HEK293 (cell line): ENCODE measurements around the gene PFDN6.

ENCODE experiments used
- KLF8 ChIP-seq: fragments of 450-650 bp; formaldehyde crosslinking; IDR thresholded peaks from 2 replicates; pipeline ENCODE4 v1.5.1; 2016; ENCODE audit warnings: missing biosample characterization, missing genetic modification characterization
- MEIS1 ChIP-seq: sonication (generic); formaldehyde crosslinking; IDR thresholded peaks from 2 replicates; pipeline ENCODE4 v1.8.1; 2022; ENCODE audit warnings: missing genetic modification reagents, mild to moderate bottlenecking, borderline replicate concordance
- PRDM1 ChIP-seq: fragments of 450-650 bp; formaldehyde crosslinking; IDR thresholded peaks from 2 replicates; pipeline ENCODE4; 2016; ENCODE audit warnings: missing biosample characterization, missing genetic modification characterization
- RBAK ChIP-seq: fragments of 450-650 bp; formaldehyde crosslinking; IDR thresholded peaks from 2 replicates; pipeline ENCODE4 v1.5.1; 2016; ENCODE audit warnings: missing biosample characterization, missing genetic modification characterization
- SP7 ChIP-seq: fragments of 450-650 bp; formaldehyde crosslinking; IDR thresholded peaks from 2 replicates; pipeline ENCODE4 v1.5.1; 2016; ENCODE audit warnings: missing biosample characterization, missing genetic modification characterization
- ZEB2 ChIP-seq: fragments of 450-650 bp; formaldehyde crosslinking; IDR thresholded peaks from 2 replicates; pipeline ENCODE4 v1.5.1; 2016; ENCODE audit warnings: missing biosample characterization, missing genetic modification characterization
- ZFHX2 ChIP-seq: fragments of 450-650 bp; formaldehyde crosslinking; conservative IDR thresholded peaks from 2 replicates; pipeline ENCODE4 v1.5.1; 2016; ENCODE audit warnings: missing biosample characterization, missing genetic modification characterization
- ZFP69B ChIP-seq: fragments of 450-650 bp; formaldehyde crosslinking; IDR thresholded peaks from 2 replicates; pipeline ENCODE4 v1.5.1; 2016; ENCODE audit warnings: missing biosample characterization, missing genetic modification characterization
- ZIC2 ChIP-seq: fragments of 450-650 bp; formaldehyde crosslinking; IDR thresholded peaks from 2 replicates; pipeline ENCODE4 v1.5.1; 2016; ENCODE audit warnings: missing biosample characterization, missing genetic modification characterization
- ZNF223 ChIP-seq: fragments of 450-650 bp; formaldehyde crosslinking; IDR thresholded peaks from 2 replicates; pipeline ENCODE4 v1.5.1; 2016; ENCODE audit warnings: missing biosample characterization, missing genetic modification characterization
- ZNF26 ChIP-seq: fragments of 450-650 bp; formaldehyde crosslinking; IDR thresholded peaks from 2 replicates; pipeline ENCODE4 v1.5.1; 2016; ENCODE audit warnings: missing biosample characterization, missing genetic modification characterization
- ZNF324 ChIP-seq: fragments of 450-650 bp; formaldehyde crosslinking; IDR thresholded peaks from 2 replicates; pipeline ENCODE4 v1.5.1; 2016; ENCODE audit warnings: missing biosample characterization, missing genetic modification characterization
- ZNF341 ChIP-seq: fragments of 450-650 bp; formaldehyde crosslinking; IDR thresholded peaks from 2 replicates; pipeline ENCODE4; 2016; ENCODE audit warnings: low read depth, missing biosample characterization, missing genetic modification characterization
- ZNF449 ChIP-seq: fragments of 450-650 bp; formaldehyde crosslinking; IDR thresholded peaks from 2 replicates; pipeline ENCODE4 v1.5.1; 2017; ENCODE audit warnings: missing biosample characterization, mild to moderate bottlenecking, missing genetic modification characterization, moderate library complexity
- ZNF600 ChIP-seq: fragments of 450-650 bp; formaldehyde crosslinking; IDR thresholded peaks from 2 replicates; pipeline ENCODE4 v1.5.1; 2016; ENCODE audit warnings: missing biosample characterization, missing genetic modification characterization
- ZNF707 ChIP-seq: fragments of 450-650 bp; formaldehyde crosslinking; IDR thresholded peaks from 2 replicates; pipeline ENCODE4 v1.5.1; 2016; ENCODE audit warnings: missing biosample characterization, missing genetic modification characterization
- ZNF76 ChIP-seq: fragments of 450-650 bp; formaldehyde crosslinking; IDR thresholded peaks from 2 replicates; pipeline ENCODE4; 2016; ENCODE audit warnings: low read depth, missing biosample characterization, missing genetic modification characterization, borderline replicate concordance
- TF ChIP-seq, protein P1 (sequence below): fragments of 450-650 bp; formaldehyde crosslinking; IDR thresholded peaks from 2 replicates; pipeline ENCODE4 v1.5.1; 2016; ENCODE audit warnings: missing biosample characterization, missing genetic modification characterization
- TF ChIP-seq, protein P2 (sequence below): fragments of 450-650 bp; formaldehyde crosslinking; IDR thresholded peaks from 2 replicates; pipeline ENCODE4 v1.5.1; 2016; ENCODE audit warnings: missing biosample characterization, missing genetic modification characterization
- TF ChIP-seq, protein P3 (sequence below): fragments of 450-650 bp; formaldehyde crosslinking; IDR thresholded peaks from 2 replicates; pipeline ENCODE4 v1.5.1; 2016; ENCODE audit warnings: missing biosample characterization, missing genetic modification characterization
- TF ChIP-seq, protein P4 (sequence below): fragments of 450-650 bp; formaldehyde crosslinking; IDR thresholded peaks from 2 replicates; pipeline ENCODE4 v1.5.1; 2016; ENCODE audit warnings: missing biosample characterization, missing genetic modification characterization
- TF ChIP-seq, protein P5 (sequence below): fragments of 450-650 bp; formaldehyde crosslinking; IDR thresholded peaks from 2 replicates; pipeline ENCODE4 v1.5.1; 2017; ENCODE audit warnings: missing biosample characterization, missing genetic modification characterization
- TF ChIP-seq, protein P6 (sequence below): fragments of 450-650 bp; formaldehyde crosslinking; IDR thresholded peaks from 2 replicates; pipeline ENCODE4 v1.5.1; 2016; ENCODE audit warnings: missing biosample characterization, missing genetic modification characterization, low read depth

PFDN6 gene

GRCh38 chr6:33317669-33318425 lies 28.4 kb downstream of the PFDN6 start, which contains the start of gene ZBTB22 (continued):
- TF ChIP-seq, protein P1, sequence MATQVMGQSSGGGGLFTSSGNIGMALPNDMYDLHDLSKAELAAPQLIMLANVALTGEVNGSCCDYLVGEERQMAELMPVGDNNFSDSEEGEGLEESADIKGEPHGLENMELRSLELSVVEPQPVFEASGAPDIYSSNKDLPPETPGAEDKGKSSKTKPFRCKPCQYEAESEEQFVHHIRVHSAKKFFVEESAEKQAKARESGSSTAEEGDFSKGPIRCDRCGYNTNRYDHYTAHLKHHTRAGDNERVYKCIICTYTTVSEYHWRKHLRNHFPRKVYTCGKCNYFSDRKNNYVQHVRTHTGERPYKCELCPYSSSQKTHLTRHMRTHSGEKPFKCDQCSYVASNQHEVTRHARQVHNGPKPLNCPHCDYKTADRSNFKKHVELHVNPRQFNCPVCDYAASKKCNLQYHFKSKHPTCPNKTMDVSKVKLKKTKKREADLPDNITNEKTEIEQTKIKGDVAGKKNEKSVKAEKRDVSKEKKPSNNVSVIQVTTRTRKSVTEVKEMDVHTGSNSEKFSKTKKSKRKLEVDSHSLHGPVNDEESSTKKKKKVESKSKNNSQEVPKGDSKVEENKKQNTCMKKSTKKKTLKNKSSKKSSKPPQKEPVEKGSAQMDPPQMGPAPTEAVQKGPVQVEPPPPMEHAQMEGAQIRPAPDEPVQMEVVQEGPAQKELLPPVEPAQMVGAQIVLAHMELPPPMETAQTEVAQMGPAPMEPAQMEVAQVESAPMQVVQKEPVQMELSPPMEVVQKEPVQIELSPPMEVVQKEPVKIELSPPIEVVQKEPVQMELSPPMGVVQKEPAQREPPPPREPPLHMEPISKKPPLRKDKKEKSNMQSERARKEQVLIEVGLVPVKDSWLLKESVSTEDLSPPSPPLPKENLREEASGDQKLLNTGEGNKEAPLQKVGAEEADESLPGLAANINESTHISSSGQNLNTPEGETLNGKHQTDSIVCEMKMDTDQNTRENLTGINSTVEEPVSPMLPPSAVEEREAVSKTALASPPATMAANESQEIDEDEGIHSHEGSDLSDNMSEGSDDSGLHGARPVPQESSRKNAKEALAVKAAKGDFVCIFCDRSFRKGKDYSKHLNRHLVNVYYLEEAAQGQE: 0 out of 2 replicates have a peak, but pooled peaks have one; percentile 35
- TF ChIP-seq, protein P2, sequence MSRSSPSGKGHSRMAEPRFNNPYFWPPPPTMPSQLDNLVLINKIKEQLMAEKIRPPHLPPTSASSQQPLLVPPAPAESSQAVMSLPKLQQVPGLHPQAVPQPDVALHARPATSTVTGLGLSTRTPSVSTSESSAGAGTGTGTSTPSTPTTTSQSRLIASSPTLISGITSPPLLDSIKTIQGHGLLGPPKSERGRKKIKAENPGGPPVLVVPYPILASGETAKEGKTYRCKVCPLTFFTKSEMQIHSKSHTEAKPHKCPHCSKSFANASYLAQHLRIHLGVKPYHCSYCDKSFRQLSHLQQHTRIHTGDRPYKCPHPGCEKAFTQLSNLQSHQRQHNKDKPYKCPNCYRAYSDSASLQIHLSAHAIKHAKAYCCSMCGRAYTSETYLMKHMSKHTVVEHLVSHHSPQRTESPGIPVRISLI (tag by site-specific recombination): peak; percentile 100
- TF ChIP-seq ZNF341 (tag by site-specific recombination): peak; percentile 78
- no peak for TF ChIP-seq ZNF26 (tag by site-specific recombination)
- TF ChIP-seq ZNF324 (tag by site-specific recombination): peak; percentile 56; the same call in 1 of the 2 replicates
- peak; percentile 64; the same call in 1 of the 2 replicates for TF ChIP-seq ZNF223 (tag by site-specific recombination)
- no peak for TF ChIP-seq MEIS1 (CRISPR knock-in tag)
- no peak; the same call in 1 of the 2 replicates for TF ChIP-seq ZIC2 (tag by site-specific recombination)
- no peak for TF ChIP-seq ZNF449
- peak; percentile 33 for TF ChIP-seq PRDM1
- peak; percentile 98 for TF ChIP-seq KLF8
- peak; percentile 56; the same call in 1 of the 2 replicates for TF ChIP-seq SP7 (tag by site-specific recombination)
- peak; percentile 83 for TF ChIP-seq ZFHX2 (tag by site-specific recombination)
- no peak for TF ChIP-seq ZNF707 (tag by site-specific recombination)
- no peak for TF ChIP-seq RBAK (tag by site-specific recombination)
- TF ChIP-seq ZNF76 (tag by site-specific recombination): 0 out of 2 replicates have a peak, but pooled peaks have one; percentile 6
- TF ChIP-seq, protein P3, sequence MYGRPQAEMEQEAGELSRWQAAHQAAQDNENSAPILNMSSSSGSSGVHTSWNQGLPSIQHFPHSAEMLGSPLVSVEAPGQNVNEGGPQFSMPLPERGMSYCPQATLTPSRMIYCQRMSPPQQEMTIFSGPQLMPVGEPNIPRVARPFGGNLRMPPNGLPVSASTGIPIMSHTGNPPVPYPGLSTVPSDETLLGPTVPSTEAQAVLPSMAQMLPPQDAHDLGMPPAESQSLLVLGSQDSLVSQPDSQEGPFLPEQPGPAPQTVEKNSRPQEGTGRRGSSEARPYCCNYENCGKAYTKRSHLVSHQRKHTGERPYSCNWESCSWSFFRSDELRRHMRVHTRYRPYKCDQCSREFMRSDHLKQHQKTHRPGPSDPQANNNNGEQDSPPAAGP: peak; percentile 43
- TF ChIP-seq ZEB2 (tag by site-specific recombination): peak; percentile 71; the same call in 1 of the 2 replicates
- TF ChIP-seq, protein P4, sequence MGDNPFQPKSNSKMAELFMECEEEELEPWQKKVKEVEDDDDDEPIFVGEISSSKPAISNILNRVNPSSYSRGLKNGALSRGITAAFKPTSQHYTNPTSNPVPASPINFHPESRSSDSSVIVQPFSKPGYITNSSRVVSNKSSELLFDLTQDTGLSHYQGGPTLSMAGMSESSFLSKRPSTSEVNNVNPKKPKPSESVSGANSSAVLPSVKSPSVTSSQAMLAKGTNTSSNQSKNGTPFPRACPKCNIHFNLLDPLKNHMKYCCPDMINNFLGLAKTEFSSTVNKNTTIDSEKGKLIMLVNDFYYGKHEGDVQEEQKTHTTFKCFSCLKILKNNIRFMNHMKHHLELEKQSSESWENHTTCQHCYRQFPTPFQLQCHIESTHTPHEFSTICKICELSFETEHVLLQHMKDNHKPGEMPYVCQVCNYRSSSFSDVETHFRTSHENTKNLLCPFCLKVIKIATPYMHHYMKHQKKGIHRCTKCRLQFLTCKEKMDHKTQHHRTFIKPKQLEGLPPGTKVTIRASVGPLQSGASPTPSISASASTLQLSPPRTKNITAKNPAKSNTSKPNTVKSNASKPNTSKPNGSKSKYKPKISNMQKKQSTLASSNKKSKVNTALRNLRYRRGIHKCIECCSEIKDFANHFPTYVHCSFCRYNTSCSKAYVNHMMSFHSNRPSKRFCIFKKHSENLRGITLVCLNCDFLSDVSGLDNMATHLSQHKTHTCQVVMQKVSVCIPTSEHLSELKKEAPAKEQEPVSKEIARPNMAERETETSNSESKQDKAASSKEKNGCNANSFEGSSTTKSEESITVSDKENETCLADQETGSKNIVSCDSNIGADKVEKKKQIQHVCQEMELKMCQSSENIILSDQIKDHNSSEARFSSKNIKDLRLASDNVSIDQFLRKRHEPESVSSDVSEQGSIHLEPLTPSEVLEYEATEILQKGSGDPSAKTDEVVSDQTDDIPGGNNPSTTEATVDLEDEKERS (tag by site-specific recombination): 0 out of 2 replicates have a peak, but pooled peaks have one; percentile 58
- TF ChIP-seq ZFP69B: peak; percentile 97
- TF ChIP-seq, protein P5, sequence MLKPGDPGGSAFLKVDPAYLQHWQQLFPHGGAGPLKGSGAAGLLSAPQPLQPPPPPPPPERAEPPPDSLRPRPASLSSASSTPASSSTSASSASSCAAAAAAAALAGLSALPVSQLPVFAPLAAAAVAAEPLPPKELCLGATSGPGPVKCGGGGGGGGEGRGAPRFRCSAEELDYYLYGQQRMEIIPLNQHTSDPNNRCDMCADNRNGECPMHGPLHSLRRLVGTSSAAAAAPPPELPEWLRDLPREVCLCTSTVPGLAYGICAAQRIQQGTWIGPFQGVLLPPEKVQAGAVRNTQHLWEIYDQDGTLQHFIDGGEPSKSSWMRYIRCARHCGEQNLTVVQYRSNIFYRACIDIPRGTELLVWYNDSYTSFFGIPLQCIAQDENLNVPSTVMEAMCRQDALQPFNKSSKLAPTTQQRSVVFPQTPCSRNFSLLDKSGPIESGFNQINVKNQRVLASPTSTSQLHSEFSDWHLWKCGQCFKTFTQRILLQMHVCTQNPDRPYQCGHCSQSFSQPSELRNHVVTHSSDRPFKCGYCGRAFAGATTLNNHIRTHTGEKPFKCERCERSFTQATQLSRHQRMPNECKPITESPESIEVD (tag by site-specific recombination): 0 out of 2 replicates have a peak, but pooled peaks have one; percentile 15
- 0 out of 2 replicates have a peak, but pooled peaks have one; percentile 39 for TF ChIP-seq ZNF600 (tag by site-specific recombination)
- TF ChIP-seq, protein P6, sequence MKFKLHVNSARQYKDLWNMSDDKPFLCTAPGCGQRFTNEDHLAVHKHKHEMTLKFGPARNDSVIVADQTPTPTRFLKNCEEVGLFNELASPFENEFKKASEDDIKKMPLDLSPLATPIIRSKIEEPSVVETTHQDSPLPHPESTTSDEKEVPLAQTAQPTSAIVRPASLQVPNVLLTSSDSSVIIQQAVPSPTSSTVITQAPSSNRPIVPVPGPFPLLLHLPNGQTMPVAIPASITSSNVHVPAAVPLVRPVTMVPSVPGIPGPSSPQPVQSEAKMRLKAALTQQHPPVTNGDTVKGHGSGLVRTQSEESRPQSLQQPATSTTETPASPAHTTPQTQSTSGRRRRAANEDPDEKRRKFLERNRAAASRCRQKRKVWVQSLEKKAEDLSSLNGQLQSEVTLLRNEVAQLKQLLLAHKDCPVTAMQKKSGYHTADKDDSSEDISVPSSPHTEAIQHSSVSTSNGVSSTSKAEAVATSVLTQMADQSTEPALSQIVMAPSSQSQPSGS (tag by site-specific recombination): no peak; the same call in 1 of the 2 replicates
